SH-SY5Y (cell line): ENCODE data around the gene MKNK2.

Source experiments
- GATA2 ChIP-seq: IDR thresholded peaks from 2 replicates; pipeline ENCODE4 v1.6.1; 2011; ENCODE audit warnings: mild to moderate bottlenecking, low read depth, low read length
- GATA3 ChIP-seq: IDR thresholded peaks from 2 replicates; pipeline ENCODE4 v1.6.1; 2011; ENCODE audit warnings: low read depth, mild to moderate bottlenecking, low read length, moderate library complexity

The MKNK2 gene

GRCh38 chr19:2053601-2054389, 2.8 kb upstream of the MKNK2 start:
- TF ChIP-seq GATA2 (no peak), GATA3 (no peak)

- no peak for TF ChIP-seq GATA3
- TF ChIP-seq GATA2: no peak
Observed at GRCh38 chr19:2051773-2052704, 995 bp upstream of the MKNK2 start.

- TF ChIP-seq GATA3: no peak
- no peak for TF ChIP-seq GATA2
Observed at GRCh38 chr19:2050349-2050990, 574 bp downstream of the MKNK2 start.

- no peak for TF ChIP-seq GATA2
- TF ChIP-seq GATA3: no peak
Observed at GRCh38 chr19:2049741-2050348, 1.2 kb downstream of the MKNK2 start.

GRCh38 chr19:2048959-2049740, 1.9 kb downstream of the MKNK2 start:
- no peak for TF ChIP-seq GATA2
- no peak for TF ChIP-seq GATA3

- TF ChIP-seq GATA2 (no peak), GATA3 (no peak)
Observed at GRCh38 chr19:2048104-2048958, 2.7 kb downstream of the MKNK2 start.

GRCh38 chr19:2047449-2048103, 3.5 kb downstream of the MKNK2 start:
- no peak for TF ChIP-seq GATA3
- TF ChIP-seq GATA2: no peak

- TF ChIP-seq GATA2: no peak
- no peak for TF ChIP-seq GATA3
Observed at GRCh38 chr19:2047076-2047448, 4.0 kb downstream of the MKNK2 start.

GRCh38 chr19:2046046-2046907, 4.8 kb downstream of the MKNK2 start:
- TF ChIP-seq GATA3 (no peak), GATA2 (no peak)

- TF ChIP-seq GATA3: no peak
- no peak for TF ChIP-seq GATA2
Observed at GRCh38 chr19:2045501-2046045, 5.5 kb downstream of the MKNK2 start.

- TF ChIP-seq GATA2: no peak
- TF ChIP-seq GATA3: no peak
Observed at GRCh38 chr19:2044709-2045500, 6.1 kb downstream of the MKNK2 start.
